NT2/D1 (cell line): ENCODE results near the gene INPP5B.

ENCODE experiments used
- SUZ12 ChIP-seq: IDR thresholded peaks from 2 replicates; pipeline ENCODE4 v1.6.1; 2011; ENCODE audit not compliant: insufficient read length, insufficient read depth; ENCODE audit errors: extremely low read depth
- YY1 ChIP-seq: IDR thresholded peaks from 2 replicates; pipeline ENCODE4 v1.6.1; 2011; ENCODE audit not compliant: insufficient read length, insufficient read depth
- ZNF274 ChIP-seq: IDR thresholded peaks from 2 replicates; pipeline ENCODE4 v1.6.1; 2011; ENCODE audit warnings: mild to moderate bottlenecking, low read depth, low read length

DNA sequence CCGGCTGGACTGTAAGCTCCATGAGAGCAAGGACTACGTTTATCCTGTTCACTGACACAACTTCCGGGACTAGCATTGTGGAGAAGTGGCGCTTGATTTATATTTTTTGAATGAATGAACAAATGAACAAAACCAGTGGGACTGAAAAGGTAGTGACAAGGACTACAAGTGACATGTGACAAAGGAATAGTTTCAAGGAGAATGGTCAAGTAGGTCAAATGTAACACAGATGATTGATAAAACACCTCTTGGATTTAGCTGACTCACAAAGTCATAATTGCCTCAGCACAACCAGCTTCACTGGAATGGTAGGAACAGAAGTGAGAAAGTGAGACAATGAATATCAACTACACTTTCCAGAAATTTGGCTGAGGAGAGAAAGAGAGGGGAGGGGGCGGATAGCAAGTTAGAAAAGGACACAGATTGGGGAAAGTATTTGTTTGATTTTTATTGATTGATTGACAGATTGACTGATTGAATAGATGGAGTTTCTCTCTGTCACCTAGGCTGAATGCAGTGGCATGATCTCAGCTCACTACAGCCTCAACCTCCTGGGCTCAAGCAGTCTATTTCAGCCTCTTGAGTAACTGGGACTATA, 101.7 kb downstream of the INPP5B start:
- no peak for TF ChIP-seq ZNF274
- no peak for TF ChIP-seq SUZ12
- TF ChIP-seq YY1, result no peak
